ENCODE measurements around the gene NPDC1.

NPDC1 gene

GRCh38 chr9:137082222-137082924 lies 36.4 kb upstream of the NPDC1 start:
- no peak for TF ChIP-seq TAF1 (IDR thresholded peaks at IDR 0.05; ENCODE audit: borderline replicate concordance, insufficient read depth, low read length)
- TF ChIP-seq, protein P1, sequence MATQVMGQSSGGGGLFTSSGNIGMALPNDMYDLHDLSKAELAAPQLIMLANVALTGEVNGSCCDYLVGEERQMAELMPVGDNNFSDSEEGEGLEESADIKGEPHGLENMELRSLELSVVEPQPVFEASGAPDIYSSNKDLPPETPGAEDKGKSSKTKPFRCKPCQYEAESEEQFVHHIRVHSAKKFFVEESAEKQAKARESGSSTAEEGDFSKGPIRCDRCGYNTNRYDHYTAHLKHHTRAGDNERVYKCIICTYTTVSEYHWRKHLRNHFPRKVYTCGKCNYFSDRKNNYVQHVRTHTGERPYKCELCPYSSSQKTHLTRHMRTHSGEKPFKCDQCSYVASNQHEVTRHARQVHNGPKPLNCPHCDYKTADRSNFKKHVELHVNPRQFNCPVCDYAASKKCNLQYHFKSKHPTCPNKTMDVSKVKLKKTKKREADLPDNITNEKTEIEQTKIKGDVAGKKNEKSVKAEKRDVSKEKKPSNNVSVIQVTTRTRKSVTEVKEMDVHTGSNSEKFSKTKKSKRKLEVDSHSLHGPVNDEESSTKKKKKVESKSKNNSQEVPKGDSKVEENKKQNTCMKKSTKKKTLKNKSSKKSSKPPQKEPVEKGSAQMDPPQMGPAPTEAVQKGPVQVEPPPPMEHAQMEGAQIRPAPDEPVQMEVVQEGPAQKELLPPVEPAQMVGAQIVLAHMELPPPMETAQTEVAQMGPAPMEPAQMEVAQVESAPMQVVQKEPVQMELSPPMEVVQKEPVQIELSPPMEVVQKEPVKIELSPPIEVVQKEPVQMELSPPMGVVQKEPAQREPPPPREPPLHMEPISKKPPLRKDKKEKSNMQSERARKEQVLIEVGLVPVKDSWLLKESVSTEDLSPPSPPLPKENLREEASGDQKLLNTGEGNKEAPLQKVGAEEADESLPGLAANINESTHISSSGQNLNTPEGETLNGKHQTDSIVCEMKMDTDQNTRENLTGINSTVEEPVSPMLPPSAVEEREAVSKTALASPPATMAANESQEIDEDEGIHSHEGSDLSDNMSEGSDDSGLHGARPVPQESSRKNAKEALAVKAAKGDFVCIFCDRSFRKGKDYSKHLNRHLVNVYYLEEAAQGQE (IDR thresholded peaks at IDR 0.05; ENCODE audit: insufficient read depth in 1 of 2, low read depth in 2 of 2, low read length in 2 of 2): no peak
- TF ChIP-seq FOXP2 (optimal IDR thresholded peaks at IDR 0.05; ENCODE audit: borderline replicate concordance, extremely low read depth, extremely low read length, insufficient read depth): no peak
- no peak for TF ChIP-seq POLR2AphosphoS5 (IDR thresholded peaks at IDR 0.05; ENCODE audit: low read depth, low read length)
- no peak for TF ChIP-seq SIN3A (IDR thresholded peaks at IDR 0.05; ENCODE audit: borderline replicate concordance, insufficient read depth, low read length)

GRCh38 chr9:137080260-137081122 lies 34.5 kb upstream of the NPDC1 start:
- TF ChIP-seq, protein P1 (IDR thresholded peaks at IDR 0.05; ENCODE audit: insufficient read depth in 1 of 2, low read depth in 2 of 2, low read length in 2 of 2): no peak
- no peak for TF ChIP-seq SIN3A (IDR thresholded peaks at IDR 0.05; ENCODE audit: borderline replicate concordance, insufficient read depth, low read length)
- TF ChIP-seq TAF1 (IDR thresholded peaks at IDR 0.05; ENCODE audit: borderline replicate concordance, insufficient read depth, low read length): no peak
- TF ChIP-seq FOXP2 (optimal IDR thresholded peaks at IDR 0.05; ENCODE audit: borderline replicate concordance, extremely low read depth, extremely low read length, insufficient read depth): no peak
- no peak for TF ChIP-seq POLR2AphosphoS5 (IDR thresholded peaks at IDR 0.05; ENCODE audit: low read depth, low read length)

GRCh38 chr9:137079401-137079787 lies 33.4 kb upstream of the NPDC1 start:
- no peak for TF ChIP-seq POLR2AphosphoS5 (IDR thresholded peaks at IDR 0.05; ENCODE audit: low read depth, low read length)
- no peak for TF ChIP-seq TAF1 (IDR thresholded peaks at IDR 0.05; ENCODE audit: borderline replicate concordance, insufficient read depth, low read length)
- TF ChIP-seq SIN3A (IDR thresholded peaks at IDR 0.05; ENCODE audit: borderline replicate concordance, insufficient read depth, low read length): no peak
- no peak for TF ChIP-seq FOXP2 (optimal IDR thresholded peaks at IDR 0.05; ENCODE audit: borderline replicate concordance, extremely low read depth, extremely low read length, insufficient read depth)
- TF ChIP-seq, protein P1 (IDR thresholded peaks at IDR 0.05; ENCODE audit: insufficient read depth in 1 of 2, low read depth in 2 of 2, low read length in 2 of 2): no peak

DNA sequence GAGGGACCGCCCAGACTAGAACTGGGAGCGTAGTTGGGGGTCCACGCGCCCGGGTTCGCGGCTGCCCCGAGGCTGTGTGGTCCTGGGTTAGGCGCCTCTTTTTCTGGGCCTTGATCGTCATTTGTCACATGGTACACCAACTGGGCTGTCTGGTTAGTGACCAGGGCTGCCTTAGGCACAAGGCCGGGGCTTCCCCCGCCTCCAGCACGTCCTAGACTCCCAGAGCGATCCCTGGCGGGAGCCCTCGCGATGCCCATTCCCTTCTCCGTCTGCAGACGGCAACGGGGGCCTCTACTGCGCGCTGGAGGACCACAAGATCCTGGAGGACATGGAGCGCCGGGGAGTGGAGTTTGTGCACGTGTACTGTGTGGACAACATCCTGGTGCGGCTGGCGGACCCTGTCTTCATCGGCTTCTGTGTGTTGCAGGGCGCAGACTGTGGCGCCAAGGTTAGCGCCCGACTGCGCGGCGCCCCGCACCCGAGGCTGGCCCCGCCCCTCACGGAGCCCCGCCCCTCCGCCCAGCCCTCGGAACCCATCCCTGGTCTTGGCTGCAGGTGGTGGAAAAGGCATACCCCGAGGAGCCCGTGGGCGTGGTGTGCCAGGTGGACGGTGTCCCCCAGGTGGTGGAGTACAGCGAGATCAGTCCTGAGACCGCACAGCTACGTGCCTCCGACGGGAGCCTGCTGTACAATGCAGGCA lies 32.9 kb upstream of the NPDC1 start:
- TF ChIP-seq SIN3A (IDR thresholded peaks at IDR 0.05; ENCODE audit: borderline replicate concordance, insufficient read depth, low read length): no peak
- TF ChIP-seq TAF1 (IDR thresholded peaks at IDR 0.05; ENCODE audit: borderline replicate concordance, insufficient read depth, low read length): no peak
- no peak for TF ChIP-seq POLR2AphosphoS5 (IDR thresholded peaks at IDR 0.05; ENCODE audit: low read depth, low read length)
- TF ChIP-seq, protein P1 (IDR thresholded peaks at IDR 0.05; ENCODE audit: insufficient read depth in 1 of 2, low read depth in 2 of 2, low read length in 2 of 2): no peak
- TF ChIP-seq FOXP2 (optimal IDR thresholded peaks at IDR 0.05; ENCODE audit: borderline replicate concordance, extremely low read depth, extremely low read length, insufficient read depth): no peak
